ENCODE measurements around the gene ANO9.
A peak's percentile ranks its signal among the peaks of the same experiment; 100 is the strongest.
"Not testable (repeated sequence)": the region's sequence is repeated elsewhere in the genome, so short reads cannot be mapped to it uniquely, and the experiment has no call there.

Gene ANO9

DNA sequence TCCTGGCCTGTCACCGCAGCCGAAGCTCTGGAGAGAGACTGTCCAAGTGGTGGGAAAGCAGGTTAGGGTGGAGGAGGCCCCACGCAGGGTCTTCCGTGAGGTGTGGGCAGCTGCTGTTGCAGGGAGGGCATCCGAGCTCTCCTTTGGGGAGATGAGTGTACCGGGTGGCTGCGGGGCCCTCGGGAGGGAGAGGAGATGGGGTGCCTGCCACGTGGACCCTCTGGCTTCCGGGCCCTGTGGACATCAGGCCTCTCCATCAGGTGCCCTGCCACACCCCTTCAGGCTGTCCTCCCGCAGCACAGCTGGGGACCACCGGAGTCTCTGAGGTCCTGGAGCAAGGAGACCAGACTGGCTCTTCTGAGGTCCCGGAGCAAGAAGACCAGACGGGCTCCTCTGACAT lies 9.9 kb upstream of the ANO9 start:
- DNase-seq = no peak

DNA sequence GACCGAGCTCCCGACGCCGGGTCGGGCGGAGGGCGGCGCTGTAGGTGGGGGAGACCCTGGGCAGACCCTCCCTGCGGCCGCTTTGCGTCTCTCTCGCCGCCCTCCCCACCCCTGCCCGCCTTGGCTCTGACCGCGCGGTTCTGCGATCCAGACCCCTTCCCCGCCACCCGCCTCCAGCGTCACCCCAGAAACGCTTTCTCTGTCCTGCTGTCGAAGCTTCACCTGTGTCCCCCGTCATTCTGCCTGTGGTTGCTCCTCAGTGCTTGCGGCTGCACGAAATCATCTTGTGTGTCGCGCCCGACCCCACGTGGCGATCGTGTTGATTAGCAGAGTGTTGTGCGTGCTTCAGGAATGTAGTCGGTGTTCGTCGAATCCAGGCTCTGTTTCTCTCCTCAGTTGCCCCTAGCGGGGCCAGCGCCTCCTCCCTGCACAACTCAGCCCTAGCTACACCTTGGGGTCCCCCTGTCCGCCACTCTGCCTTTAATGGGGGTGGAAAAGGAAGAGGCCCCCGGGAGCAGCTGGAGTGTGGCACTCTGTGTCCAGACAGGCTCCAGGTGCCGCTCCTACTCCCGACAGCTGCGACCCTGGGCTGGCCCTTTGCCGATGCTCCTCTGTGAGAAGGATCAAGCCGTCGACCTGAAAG lies 9.1 kb upstream of the ANO9 start:
- peak; percentile 90 for DNase-seq

DNA sequence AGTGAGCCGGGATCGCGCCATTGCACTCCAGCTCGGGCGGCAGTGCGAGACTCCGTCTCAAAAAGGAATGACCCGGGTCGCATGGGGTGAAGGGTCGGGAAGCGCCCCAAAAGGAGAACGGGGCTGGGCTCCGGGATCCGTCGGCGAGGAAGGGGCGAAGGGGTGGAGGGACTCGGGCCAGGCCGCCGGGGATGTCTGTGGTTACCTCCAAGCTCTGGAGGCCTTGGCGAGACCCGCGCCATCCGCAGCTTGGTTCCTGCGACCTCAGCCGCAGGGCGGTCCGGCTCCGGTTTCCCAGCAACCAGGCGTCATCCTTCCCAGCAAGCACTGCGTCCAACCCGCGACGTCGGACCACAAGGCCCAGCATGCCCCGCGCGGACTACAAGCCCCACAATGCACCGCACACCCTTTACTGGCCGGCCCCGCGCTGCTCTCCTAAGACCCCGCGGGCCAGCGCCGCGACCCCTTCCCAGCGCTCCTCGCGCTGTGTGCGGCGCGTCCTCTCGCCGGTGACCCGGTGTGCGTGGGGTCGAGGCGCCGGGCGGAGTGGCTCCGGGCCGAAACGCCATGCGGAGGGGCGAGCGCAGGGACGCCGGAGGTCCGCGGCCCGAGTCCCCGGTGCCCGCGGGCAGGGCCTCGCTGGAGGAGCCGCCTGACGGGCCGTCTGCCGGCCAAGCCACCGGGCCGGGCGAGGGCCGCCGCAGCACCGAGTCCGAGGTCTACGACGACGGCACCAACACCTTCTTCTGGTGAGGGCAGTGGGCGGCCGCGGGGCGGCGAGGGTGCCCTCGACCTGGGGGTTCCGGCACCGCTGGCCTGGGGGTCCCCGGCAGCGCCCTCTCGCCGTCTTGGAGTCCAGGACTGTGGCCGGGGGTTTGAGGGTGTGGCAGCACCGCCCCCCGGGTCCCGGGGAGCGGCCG lies 8.3 kb upstream of the ANO9 start, which contains the start of gene PTDSS2:
TSS of gene PTDSS2 (plus strand) at position 391 of the 920 bp plus-strand sequence. CDS start at position 568, 177 bp downstream.
- peak; percentile 99 for DNase-seq

DNA sequence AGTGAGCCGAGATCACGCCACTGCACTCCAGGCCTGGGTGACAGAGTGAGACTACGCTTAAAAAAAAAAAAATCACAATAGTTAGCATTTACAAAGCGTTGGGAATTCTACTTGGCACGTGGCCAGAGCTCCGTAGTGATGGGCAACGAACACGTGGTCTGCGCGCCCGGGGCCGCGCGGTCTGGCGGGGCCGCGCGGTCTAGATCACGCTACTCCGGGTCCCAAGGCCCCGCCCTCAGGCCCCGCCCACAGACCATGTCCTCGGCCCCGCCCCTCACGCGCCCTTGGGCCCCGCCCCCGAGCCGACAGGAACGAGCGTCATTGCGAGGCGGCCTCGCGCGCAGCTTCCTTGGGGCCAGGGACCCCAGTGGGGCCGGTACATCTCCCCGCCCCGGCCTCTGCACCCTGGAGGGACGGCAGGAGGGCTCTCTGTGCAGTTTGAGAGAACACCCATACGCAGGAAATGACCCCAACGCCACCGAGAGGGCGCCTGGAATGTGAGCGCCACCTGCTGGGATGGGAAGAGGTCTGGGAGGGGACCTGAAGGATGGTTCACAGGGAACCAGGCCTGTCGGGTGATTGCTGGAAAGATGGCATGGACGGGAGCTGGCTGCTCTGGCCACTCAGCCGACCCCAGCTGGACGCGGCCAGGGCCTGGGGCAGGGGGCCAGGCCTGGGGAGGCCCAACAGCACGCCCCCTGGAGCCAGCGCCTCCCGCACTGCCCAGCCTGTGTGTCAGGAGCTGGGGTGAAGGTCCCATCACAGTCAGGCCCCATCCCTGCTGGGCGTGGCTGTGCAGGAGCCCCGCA lies 6.3 kb upstream of the ANO9 start:
- DNase-seq = peak; percentile 100

DNA sequence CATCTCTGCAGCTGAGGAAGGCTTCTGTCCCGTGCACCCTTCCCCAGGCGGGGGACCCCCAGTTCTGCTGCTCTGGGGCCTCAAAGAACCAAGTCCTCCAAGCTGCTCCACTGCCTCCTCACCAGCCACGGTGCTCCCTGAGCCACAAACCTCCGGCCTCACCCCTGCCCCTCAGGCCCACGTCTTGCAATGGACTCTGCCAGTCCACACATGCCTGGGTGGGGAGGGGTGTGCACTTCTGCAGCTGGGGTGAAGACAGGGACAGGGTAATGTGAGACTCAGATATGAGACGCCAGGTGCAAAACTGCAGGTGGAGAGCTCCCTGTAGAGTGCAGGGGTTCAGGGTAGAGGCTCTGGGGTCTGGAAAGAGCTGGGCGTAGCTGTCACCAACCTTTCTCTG lies 5.1 kb upstream of the ANO9 start:
- peak; percentile 80 for DNase-seq

DNA sequence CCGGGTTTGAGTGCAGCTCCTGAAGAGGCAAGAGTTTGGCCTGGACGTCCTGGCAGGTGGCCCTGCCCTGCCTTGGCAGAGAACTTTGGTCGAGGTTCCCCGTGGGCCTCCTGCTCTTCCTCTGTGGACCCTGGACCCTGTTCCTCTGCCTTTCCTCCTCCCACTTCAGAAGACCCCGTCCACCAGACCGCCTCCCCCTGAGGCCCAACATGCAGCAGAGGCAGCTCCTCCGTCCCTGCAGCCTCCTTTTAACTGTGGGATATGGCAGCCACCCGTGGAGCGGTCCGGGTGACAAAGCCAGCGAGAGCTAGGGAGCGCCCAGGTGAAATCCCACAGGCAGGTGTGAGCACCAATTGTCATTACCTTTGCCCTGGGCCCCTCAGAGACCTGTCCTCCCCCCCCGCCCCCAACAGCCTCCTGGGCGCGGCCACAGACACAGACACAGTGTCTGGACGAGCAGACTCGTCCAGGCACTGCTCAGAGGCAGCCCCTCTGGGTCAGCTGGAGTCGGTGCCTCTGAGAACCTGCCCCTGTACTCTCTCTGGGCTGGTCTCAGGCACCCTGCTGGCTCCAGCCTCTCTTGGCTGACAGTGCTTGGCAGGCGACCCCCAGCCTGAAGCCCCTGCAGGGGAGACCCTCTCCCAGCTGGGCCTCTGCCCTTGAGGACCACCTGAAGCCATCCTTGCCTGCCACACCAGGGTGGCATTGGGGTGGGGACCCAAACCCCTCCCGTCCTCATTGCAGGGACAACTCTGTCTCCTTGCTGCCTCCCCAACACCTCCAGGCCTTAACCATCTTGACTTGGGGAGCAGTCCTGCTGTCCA lies 4.2 kb upstream of the ANO9 start:
- DNase-seq = peak; percentile 74

DNA sequence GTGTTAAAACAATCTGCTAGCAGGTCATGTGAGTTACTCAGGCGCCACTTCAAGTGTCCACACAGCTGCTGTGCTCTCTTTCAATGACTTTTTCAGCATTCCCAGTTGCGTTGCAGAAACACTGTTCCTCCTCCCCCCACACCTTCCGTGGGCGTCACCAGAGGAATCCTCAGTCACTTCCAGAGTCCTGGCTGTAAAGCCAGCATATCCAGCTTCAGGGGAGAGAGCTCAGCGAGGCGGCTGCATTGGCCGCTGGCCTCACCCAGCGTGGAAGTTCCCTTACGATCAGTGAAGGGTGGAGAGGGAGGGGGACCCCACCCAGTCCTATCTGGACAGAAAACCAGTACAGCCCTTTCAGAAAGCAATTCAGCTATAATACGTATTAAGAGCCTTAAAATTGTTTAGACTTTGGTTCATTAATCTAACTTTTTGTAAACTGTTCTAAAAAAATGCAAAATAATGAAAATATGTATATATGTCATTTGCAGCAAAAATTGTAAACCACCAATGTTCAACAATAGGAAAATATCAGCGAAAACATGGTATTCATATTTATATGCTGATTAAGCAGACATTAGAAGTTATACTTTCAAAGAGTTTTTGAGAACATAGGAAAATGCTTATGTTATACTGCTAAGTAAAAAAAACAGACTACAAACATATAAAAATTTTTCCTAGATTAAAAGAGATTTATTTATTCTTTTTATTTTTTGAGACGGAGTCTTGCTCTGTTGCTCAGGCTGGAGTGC lies 2.8 kb upstream of the ANO9 start:
- peak; percentile 99 for DNase-seq

DNA sequence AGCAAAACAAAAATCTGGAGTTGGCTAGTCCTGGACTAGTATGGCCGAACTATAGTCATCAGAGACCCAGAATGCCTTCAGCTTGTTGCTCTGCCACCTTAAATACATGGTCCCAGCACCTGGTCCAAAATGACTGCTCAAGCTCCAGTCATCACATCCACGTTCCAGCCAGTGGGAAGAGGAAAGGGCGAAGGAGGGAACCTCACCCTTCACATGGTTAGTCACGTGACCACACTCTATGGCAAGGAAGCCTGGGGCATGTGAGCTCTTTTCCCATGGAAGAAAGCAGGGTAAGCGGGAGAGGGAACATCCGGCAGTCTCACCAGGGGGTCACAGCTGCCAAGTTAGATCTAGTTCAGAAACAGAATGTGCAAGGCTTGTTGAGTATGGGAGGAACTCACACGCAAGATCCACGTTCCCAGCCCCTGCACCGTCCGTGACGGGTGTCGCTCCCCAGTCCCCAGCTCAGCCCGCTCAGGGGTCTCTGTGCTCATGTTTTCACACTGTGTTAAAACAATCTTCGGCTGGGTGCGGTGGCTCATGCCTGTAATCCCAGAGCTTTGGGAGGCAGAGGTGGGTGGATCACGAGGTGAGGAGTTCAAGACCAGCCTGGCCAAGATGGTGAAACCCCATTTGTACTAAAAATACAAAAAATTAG lies 1.9 kb upstream of the ANO9 start:
- DNase-seq = peak; percentile 61

DNA sequence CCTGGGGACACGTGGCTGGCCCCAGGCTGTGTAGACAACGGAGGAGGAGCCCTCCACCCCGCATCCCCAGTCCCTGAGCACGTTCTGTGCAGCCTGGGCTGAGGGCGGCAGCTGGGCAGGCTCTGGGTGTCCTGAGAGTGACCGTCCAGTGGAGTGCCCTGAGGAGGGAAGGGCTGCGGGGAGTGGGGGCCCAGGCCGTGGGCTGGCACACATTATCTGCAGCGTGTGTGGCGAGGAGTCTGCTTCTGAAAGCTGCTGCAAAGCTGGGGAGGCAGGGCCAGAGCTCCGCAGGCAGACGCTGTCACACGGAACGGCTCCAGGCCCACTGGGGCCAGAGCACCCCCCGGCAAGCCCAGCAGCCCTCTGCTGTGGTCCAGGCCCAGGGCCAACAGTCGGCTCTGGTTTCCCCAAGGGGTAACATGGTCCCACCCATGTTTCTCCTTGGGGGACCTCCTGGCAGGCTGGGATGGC lies 835 bp upstream of the ANO9 start:
- peak; percentile 46 for DNase-seq

DNA sequence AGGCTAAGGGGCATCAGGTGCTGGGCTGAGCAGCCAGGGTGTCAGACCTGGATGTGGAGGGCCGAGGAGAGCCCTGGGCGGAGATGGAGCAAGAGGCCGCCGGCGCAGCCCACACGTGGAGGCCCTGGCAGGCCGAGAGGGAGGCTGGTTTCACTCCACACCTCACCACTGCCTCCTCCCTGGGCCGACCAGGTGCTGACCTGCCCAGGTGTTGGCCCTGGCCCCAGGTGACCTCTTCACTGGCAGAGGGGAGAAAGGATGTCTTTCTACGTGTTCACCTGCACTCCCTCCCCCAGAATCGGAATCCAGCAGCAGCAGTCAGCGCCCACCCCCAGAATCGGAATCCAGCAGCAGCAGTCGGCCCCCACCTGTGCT lies 781 bp downstream of the ANO9 start:
- peak; percentile 80 for DNase-seq

DNA sequence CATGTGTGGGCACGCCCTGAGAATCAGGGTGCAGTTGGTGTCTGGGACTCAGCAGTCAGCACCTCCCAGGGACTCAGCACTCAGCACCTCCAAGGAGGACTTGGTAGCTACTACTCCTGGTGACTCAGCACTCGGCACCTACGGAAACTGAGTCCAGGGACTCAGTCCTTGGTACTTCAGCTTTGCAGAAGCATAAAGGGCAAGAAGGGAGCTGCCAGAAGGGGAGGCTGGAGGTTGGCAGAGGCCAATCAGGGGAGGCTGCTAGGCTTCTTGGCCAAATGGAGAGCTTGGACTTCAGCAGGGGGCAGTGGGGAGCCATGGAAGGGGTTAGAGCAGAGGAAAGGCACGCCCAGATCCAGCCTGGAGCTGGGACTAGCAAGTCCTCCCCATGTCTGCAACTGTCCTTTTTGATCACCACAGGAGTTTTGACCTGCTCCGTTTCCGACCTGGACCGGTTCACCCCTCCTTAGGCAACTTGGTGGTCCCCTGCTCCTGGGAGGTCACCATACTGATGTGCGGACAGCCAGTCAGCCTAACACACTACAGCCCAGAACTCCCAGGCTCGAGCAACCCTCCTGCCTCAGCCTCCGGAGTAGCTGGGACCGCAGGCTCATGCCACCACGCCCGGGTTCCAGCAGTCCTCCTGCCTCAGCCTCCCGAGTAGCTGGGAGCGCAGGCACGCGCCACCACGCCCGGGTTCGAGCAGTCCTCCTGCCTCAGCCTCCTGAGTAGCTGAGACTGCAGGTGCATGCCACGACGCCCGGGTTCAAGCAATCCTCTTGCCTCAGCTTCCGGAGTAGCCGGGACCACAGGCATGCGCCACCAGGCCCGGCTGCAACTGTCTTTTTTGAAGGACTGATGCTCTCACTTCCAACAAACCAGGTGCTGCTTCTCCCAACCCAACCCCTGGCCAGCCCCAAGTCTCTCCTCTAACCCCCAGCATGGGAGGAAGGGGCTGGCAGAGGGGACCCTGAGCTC lies 1.5 kb downstream of the ANO9 start:
- DNase-seq = peak; percentile 44

DNA sequence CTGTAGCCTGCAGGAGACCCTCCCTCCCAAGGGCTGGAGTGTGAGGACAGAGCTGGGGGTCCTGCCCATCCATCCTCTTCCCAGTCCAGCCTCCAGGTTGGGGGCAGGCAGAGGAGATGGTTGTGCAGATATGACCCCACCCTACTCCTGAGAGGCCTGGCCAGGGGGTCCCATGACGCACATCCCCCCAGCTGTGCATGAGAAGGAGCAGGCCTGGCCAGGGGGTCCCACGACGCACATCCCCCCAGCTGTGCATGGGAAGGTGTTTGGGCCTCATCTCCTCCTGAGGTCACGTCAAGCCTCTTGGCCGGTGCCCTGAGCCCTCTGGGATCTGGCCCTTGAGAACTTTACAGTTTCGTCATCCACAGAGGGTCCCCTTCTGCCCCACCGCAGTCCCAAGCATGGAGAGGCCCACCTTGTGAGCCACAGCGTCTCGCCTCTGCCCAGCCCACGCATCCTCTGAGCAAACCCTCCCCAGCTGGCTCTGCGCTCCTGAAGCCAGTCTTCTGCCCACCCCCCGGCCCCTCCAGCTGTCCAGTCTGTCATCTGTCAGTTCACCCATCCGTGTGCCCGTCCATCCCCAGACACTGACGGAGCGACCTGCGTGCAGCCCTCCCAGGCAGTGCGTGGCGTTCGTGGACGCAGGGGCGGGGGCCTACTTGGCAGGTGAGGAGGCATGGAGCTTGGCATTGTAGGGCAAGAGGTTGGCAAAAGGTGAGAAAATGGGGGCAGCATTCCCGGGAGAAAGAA lies 2.3 kb downstream of the ANO9 start:
- DNase-seq = no peak

DNA sequence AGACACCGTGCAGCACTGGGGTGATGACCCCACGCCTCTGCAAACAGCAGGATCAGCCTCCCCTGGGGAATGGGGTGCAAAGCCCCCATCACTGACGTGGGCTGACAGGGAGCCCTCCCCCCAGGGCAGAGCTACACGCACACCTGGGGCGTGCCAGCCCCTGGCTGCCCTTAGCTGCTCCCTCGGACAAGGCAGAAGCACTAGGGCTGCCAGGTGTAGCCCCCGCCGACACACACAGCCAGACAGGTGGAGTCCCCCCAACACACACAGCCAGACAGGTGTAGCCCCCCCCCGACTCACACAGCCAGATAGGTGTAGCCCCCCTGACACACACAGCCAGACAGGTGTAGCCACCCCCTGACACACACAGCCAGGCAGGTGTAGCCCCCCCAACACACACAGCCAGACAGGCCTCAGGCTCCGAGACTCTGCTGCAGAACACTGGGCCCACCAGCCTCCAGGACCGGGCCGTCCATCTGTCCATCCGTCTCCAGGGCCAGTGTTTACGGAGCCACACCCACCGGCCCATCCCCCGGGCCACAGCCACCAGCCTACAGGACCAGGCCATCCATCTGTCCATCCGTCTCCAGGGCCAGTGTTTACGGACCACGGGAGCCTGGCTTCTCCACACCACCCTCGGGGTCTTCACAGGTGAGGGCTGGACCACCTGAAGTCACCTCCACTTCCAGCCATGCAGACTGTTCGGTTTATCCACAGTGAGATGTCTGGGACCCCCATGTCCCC lies 3.5 kb downstream of the ANO9 start:
- DNase-seq = no peak

DNA sequence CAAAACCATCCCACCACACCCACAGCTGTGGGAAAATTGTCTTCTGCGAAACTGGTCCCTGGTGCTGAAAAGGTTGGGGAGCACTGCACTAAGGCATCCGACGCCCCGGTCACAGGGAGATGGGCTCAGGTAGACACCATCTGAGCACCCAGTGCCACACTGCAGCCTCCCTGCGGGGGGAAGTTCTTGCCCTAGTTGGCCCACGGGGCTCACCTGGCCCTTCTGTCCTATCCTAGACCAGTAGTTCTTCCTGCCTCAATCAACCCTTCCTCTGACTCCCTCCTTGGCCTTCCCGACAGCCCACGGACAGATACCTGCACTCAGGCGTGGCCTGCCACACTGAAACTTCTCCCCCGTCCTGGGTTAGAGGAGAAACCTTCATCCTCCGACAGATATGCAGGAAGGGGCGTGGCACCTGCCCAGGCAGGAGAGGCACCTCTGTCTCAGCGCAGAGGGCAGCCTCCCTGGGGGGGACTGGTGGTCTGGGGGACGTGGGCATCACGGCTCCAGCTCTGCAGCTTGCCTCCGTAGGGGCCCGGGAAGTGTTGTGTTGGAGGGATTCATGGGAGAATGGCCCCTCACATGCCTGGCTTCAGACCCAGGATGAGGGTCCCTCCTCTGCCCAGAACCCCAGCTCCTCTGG lies 4.5 kb downstream of the ANO9 start:
- DNase-seq = no peak

DNA sequence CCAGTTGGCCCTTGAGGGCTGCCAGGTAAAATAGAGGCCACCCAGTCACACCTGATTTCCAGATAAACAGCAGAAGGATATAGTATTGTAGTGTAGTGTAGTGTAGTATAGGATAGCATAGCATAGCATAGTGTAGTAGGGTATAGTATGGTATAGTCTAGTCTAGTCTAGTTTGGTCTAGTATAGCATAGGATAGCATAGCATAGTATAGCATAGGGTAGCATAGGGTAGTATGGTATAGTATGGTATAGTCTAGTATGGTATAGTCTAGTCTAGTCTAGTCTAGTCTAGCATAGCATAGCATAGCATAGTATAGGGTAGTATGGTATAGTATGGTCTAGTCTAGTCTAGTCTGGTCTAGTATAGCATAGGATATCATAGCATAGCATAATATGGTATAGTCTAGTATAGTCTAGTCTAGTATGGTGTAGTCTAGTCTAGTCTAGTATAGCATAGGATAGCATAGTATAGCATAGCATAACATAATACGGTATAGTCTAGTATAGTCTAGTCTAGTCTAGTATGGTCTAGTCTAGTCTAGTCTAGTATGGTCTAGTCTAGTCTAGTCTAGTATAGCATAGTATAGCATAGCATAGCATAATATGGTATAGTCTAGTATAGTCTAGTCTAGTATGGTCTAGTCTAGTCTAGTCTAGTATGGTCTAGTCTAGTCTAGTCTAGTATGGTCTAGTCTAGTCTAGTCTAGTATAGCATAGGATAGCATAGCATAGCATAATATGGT lies 6.6 kb downstream of the ANO9 start:
- DNase-seq = not testable (repeated sequence)

DNA sequence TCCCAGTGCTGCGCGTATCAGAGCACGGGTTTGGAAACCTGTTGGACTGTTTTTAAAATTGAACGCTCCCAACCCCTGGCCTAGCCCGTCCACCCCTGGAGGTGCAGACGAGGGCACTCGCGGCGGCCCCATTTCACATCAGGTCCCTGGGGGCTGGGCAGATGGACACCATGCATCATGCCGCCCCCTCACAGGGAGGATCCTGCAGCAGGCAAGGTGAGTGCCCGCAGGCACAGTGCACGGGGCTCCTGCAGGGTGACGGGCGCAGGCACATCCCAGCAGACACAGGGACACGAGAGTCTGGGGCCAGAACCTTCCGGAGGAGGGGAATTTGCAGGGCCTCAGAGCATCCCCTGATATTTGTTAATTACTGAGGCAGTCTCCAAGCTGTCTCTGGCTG lies 7.3 kb downstream of the ANO9 start:
- no peak for DNase-seq

DNA sequence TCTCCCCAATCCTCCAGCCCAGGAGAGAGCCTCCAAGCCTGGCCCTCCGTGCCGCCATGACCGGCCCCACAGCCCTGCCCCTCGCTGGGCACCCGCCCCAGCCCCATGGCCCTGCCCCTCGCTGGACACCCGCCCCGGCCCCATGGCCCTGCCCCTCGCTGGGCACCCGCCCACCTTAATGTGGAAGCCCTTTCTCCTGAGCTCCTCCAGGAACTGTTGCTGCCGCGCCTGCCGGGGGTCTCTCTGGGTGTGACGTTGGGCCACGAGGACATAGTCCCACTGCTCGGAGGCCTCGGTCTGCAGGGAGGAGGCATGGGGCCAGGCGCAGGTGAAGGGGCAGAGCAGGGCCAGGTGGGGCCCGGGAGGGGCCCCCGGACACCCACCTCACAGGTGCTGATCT lies 8.2 kb downstream of the ANO9 start:
- DNase-seq = no peak
